Keratinocyte (primary cell): ENCODE measurements around the gene KCNK7.

Experiments
- CTCF ChIP-seq, 3 experiments: IDR thresholded peaks in 1 of 3; conservative IDR thresholded peaks in 1 of 3; optimal IDR thresholded peaks in 1 of 3; 2 replicates in 2 of 3; 3 replicates in 1 of 3; pipeline versions ENCODE3 to v1.5.1; 2011; ENCODE audit warnings: low read length in 3 of 3, mild to moderate bottlenecking in 3 of 3, moderate library complexity in 2 of 3, control low read depth in 1 of 3, inconsistent platforms in 1 of 3; ENCODE audit not compliant: insufficient read depth in 2 of 3; ENCODE audit errors: extremely low read depth in 1 of 3
- EZH2 ChIP-seq: IDR thresholded peaks from one replicate; pipeline ENCODE4 v1.6.1; 2012; ENCODE audit warnings: inconsistent platforms, mild to moderate bottlenecking, low read length, moderate library complexity

- TF ChIP-seq CTCF (optimal IDR thresholded peaks at IDR 0.05 in 1 of 3, IDR thresholded peaks at IDR 0.05 in 1 of 3, conservative IDR thresholded peaks at IDR 0.05 in 1 of 3; ENCODE audit: extremely low read depth in 1 of 3, insufficient read depth in 2 of 3, low read length in 3 of 3) (no peak), EZH2 (no peak)
Measured at GRCh38 chr11:65615950-65616574, 20.5 kb upstream of the KCNK7 start.
